ENCODE measurements around the gene SLC17A8.
"Not testable (repeated sequence)": the region's sequence is repeated elsewhere in the genome, so short reads cannot be mapped to it uniquely, and the experiment has no call there.

Gene SLC17A8

DNA sequence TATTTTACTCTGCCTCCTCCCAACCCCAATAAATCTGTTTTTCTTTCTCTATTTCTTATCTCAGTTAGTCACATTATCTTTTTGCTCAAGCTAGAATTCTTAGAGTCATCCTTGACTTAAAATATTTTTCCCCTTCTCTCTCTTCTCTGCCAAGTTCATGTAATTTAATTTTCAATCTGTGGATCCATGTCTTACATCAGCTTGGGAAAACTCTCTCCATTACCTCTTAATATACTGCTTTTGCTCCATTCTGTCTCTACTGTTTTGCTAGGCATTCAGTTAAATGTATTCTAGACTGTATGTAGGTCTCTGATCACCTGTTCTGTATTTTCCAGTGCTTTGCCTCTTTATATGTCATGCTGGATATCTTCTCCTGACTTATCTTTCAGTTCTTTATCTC lies 65.8 kb downstream of the SLC17A8 start:
- no peak for DNase-seq (ENCODE audit: low read depth, low spot score)

GRCh38 chr12:100426145-100426544 lies 69.3 kb downstream of the SLC17A8 start:
- DNase-seq (ENCODE audit: low read depth, low spot score): no peak

- DNase-seq (ENCODE audit: low read depth, low spot score): no peak
These were observed 70.2 kb downstream of the SLC17A8 start for GRCh38 chr12:100427078-100427477.

DNA sequence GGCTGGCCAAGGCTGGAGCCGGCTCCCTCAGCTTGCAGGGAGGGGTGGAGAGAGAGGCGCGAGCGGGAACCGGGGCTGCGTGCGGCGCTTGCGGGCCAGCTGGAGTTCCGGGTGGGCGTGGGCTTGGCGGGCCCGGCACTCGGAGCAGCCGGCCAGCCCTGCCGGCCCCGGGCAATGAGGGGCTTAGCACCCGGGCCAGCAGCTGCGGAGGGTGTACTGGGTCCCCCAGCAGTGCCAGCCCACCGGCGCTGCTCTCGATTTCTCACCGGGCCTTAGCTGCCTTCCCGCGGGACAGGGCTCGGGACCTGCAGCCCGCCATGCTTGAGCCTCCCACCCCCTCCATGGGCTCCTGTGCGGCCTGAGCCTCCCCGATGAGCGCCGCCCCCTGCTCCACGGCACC lies 73.4 kb downstream of the SLC17A8 start:
- DNase-seq (ENCODE audit: low read depth, low spot score): not testable (repeated sequence)

GRCh38 chr12:100433701-100434100 lies 76.8 kb downstream of the SLC17A8 start:
- DNase-seq (ENCODE audit: low read depth, low spot score): no peak

DNA sequence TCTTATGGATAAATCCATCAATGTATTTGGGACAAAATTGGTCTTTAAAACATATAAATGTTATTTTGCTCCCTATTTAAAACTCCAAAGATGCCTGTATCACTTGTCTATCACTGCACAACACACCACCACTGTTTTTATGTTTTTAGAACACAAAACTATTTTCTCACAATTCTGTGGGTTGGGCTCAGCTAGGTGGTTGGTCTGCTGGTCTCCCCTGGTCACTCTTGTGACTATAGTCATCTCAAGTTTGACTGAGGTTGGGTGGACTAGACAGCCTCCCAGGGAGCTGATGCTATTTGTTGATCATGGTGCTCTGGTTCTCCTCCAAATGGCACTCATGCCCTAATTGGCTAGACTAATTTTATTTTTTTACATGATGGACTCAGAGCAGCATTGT lies 77.3 kb downstream of the SLC17A8 start:
- no peak for DNase-seq (ENCODE audit: low read depth, low spot score)

- no peak for DNase-seq (ENCODE audit: low read depth, low spot score)
These were observed 79.1 kb downstream of the SLC17A8 start for GRCh38 chr12:100435957-100436356.

DNA sequence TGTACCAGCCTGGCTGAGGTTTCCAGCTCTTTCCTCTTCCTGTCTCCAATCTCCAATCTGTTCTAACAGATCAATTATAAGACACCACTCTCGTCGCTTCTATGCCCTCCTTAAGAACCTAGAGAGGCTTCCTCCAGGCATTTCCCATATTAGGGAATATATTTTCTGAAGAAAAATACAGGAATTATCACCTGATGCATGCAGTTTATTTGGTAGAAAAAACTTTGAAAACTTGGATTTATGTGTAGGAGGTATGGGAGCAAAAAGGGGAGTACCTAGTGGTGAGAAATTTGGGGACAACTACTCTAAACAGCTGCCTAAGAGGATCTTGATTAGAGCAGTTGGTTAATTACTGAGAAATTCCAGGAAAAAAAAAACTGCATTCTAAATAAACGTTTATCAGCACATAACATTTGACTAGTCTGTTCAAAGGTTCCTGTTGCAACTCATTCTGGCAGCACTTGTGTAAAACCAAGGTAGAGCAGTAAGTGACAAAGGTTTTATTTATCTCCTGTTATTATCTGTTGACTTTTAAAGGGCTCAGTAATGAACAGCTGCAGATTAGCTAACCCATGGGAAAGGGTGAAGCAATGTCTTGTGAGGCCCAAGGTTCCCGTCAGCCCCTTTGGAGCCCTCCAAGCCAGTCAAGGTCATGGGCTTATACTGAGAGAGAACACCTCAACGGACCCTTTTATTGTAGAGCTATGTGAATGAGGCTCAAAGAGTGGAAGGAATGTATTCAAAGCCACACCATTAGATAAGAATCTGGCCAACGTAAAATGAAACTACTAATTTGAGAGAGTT lies 80.4 kb downstream of the SLC17A8 start:
- no peak for DNase-seq (ENCODE audit: low read depth, low spot score)

- DNase-seq (ENCODE audit: low read depth, low spot score): no peak
These were observed 82.9 kb downstream of the SLC17A8 start for GRCh38 chr12:100439797-100440196.

DNA sequence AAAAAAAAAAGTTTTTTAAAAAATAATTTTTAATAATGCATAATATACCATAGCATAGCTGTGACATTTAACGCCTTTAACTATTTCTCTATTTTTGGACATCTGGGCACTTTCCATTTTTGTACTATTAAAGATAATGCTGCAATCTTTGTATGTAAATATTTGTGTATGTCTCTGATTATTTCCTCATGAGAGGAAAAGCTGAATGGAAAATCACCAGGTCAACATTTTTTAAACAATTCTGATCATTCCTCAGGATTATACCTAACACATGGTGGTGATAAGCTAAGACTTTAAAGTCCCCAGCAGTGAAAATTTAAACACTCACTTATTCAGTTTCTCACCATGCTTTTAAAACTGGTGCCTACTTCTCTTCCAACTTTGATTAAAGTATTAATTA lies 85.5 kb downstream of the SLC17A8 start:
- no peak for DNase-seq (ENCODE audit: low read depth, low spot score)

DNA sequence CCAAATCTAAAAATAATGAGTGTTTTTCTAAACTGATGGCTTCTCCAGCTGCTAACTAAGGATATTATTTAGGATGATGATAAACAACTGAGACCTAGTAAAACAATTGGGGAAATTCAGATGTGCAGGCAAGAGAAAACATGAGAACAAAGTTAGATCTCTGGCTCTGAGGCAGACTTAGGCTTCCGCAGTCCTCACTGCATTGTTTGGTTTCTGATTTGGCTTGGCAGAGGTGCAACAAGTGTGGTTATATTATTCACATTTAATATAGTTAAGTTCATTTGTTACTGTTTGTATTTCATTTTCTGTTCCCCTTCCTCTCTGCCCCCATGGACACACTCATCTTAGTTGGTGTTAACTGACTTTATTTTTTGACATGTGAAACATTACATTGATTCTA lies 86.6 kb downstream of the SLC17A8 start:
- no peak for DNase-seq (ENCODE audit: low read depth, low spot score)

DNA sequence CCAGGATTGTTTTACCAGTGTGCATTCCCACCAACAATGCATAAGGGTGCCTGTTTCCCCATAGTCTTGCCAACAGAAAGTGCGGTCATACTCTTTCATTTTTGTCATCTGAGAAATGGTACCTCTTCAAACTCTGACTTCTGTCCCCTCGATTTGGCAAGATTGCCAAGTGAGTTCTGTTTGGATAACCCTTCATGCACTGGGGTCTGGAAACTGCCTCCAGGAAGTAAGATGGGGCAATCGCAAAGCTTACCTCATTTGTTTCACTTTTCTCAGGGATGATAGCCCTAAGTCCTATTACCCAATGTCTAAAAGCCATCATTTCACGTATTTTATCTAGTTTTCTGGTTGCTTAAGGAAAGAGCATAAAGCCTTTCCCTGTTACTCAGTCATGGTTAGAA lies 88.2 kb downstream of the SLC17A8 start:
- DNase-seq (ENCODE audit: low read depth, low spot score): no peak

DNA sequence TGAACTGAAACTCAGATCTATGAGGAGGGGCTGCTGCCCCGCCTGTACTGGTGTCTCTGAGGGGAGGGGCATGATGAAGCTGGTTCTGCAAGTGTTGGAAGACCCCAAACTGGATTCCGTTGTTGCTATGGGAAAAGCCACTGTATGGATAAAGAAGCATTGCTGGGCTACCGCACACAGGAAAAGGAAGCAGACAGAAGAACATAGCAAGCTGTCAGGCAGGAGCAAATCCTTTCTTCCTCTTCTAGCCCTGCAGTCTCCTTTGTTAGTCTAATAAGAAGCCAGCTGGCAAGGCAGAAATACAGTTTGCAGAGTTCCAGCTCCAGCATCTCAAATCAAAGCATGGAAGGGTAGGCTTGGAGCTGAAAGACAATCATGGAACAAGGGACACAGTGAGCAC lies 90.5 kb downstream of the SLC17A8 start:
- no peak for DNase-seq (ENCODE audit: low read depth, low spot score)

DNA sequence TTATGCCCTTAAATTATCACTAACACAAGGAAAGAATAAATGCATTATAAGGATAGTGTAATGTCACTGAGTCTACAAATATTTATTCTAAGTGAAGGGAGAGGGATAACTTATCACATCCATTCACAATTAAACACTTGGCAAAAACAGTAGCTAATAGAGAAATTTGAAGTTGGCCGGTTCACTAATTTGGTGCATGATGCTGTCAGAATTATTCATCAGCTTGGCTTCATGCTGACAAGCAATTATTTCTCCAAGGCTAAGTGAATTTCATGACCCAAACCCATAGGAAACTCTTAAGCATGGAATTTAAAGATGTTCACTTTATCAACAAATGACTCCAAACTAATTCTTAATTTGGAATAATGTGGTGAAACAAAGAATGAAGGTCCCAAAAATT lies 91.8 kb downstream of the SLC17A8 start:
- DNase-seq (ENCODE audit: low read depth, low spot score): no peak

DNA sequence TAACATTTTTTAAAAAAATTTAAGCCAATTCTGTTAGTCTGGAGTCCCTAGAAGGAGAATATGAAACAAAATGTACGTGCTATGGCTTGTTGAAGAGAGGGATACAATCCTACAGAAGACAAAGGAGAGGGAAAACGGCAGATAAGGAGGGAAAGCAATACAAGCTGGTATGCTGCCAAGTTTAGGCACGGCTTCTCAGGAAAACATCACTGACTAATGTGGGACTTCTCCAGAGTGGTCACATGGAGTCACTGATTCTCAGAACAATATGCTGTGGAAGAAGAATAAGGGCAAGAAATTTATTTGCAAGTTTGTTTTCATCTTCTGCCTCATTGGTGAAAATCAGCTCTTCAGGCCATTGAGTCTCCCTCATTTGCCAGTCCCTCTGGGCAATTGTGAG lies 93.9 kb downstream of the SLC17A8 start:
- no peak for DNase-seq (ENCODE audit: low read depth, low spot score)

- DNase-seq (ENCODE audit: low read depth, low spot score): no peak
These were observed 97.1 kb downstream of the SLC17A8 start for GRCh38 chr12:100453951-100454350.

DNA sequence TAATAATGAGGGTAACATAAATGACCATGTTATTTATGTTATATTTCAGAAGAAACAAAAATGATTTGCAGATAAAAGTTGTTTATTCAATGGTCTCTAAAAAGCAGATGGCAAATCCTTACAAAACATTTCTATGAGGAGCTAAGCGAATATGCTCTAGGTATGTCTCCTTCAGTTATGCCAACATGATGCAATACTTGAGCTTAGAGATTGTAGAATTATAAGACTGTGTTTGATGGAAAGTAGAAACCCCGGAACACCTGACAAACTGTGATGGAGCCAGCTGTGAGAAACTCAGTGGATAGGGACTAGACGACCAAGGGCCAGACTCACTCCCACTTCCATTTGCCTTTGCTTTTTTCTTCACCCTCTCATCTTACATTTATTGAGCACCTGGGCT lies 99.0 kb downstream of the SLC17A8 start:
- no peak for DNase-seq (ENCODE audit: low read depth, low spot score)

GRCh38 chr12:100458191-100458590 lies 101.3 kb downstream of the SLC17A8 start:
- DNase-seq (ENCODE audit: low read depth, low spot score): no peak

DNA sequence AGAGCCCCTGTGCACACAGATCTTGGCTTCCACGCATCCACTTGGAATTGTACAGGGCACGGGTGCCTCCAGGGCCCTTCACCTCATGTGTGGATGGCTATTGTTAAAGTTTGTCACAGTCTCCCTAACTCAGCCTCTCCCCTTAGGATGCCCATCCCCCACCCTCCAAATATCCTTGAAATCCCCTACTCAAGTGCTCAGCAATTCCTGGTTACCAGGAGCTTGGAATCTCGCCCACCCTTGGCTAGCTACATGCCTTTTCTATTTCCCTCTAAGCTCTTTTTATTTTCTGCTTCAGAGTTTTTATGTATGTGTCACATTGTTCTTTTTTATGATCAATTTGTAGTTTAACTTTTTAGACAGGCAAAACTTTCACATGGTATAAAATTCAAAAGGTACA lies 103.8 kb downstream of the SLC17A8 start:
- DNase-seq (ENCODE audit: low read depth, low spot score): no peak

DNA sequence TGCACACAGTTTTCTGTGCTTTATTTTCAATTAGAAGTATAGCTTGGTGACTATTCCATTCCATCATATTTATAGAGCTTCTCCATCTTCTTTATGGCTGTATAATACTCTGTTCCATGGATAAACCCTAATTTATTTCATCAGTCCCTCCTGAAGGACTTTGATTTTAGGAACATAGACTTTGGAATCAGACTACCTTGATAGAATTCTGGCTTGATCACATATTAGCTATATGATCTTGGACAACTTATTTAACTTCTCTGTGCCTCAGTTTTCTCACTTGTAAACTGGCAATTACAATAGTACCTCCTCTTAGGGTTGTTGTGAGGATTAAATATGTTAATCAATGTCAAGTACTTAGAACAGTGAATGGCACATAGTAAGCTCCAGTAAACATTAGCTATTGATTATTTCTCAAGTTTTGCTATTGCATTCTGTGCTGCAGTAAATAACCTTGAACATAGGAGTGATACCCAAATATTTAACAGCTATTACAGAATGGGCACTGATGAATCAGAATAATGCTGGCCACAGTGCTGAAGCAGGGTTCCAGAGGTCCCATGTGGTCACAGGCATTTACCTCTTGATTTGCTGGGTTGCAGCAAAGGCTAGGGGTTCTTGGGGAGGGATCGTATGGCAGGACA lies 104.6 kb downstream of the SLC17A8 start:
- no peak for DNase-seq (ENCODE audit: low read depth, low spot score)

DNA sequence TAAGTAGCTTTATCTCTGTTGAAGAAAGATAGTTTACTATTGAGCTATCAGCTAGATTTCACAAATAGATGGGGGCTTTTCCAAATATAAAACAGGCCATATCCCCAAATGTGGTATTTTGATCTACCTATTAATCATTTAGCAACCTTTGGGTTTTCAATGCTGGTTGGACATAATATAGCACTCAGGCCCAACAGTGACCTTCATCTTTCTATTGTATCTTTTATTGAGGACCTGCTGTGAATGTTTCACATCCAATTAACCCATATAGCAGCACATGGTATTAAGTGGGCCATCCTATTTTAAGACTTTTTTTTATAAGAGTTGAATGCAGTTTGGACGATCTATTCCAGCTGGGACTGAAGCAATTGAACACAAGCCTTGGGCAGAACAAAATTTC lies 106.8 kb downstream of the SLC17A8 start:
- no peak for DNase-seq (ENCODE audit: low read depth, low spot score)

- DNase-seq (ENCODE audit: low read depth, low spot score): no peak
These were observed 107.7 kb downstream of the SLC17A8 start for GRCh38 chr12:100464529-100464928.

- DNase-seq (ENCODE audit: low read depth, low spot score): no peak
These were observed 111.3 kb downstream of the SLC17A8 start for GRCh38 chr12:100468126-100468525.
